HCT116 (cell line): ENCODE data around the gene RBM27. TPM values are rescaled to one million over a fixed set of nuclear protein-coding genes. Genes with fewer than 3 reads are reported as not detected.

ENCODE experiments used
- ATAC-seq: fragments of 200-7000 bp; cut with Tn5 transposase; 2 replicates; pipeline ENCODE4 v1.9.1; 2020; ENCODE audit warnings: mild to moderate bottlenecking, moderate library complexity
- BruUV-seq: library from RNA; stranded (reverse); fragments of 400-500 nt; replicated peaks from 2 replicates; lab custom pipeline; 2021; lab: Mats Ljungman, UMichigan
- CTCF ChIA-PET: fragments of 300-600 bp; sonication (Branson Sonifier 250); formaldehyde crosslinking; loops from one replicate; lab custom pipeline; 2021; ENCODE audit warnings: antibody characterized with exemption; lab: Charles Lee
- POLR2A ChIA-PET: fragments of 300-600, 350-600 bp; sonication (Branson Sonifier 250); formaldehyde crosslinking; loops from one replicate; lab custom pipeline; 2021; ENCODE audit warnings: antibody characterized with exemption; lab: Charles Lee
- RAD21 ChIA-PET, 2 experiments: fragments of 300-600 bp; sonication (Branson Sonifier 250); formaldehyde crosslinking; loops; one replicate each; lab custom pipeline; 2023; ENCODE audit warnings: low total read pairs in 2 of 2; ENCODE audit not compliant: uncharacterized antibody in 2 of 2, unreplicated experiment in 2 of 2, low non-redundant PET in 1 of 2; lab: Charles Lee
- DNase-seq: peaks from one replicate; pipeline ENCODE4 v3.0.0-alpha.2; 2010; ENCODE audit warnings: low read depth, low spot score
- H2AFZ ChIP-seq: fragments of 200-600 bp; shearing (Covaris generic), sonication (generic); 2 replicates; pipeline ENCODE4 v1.6.1; 2017; ENCODE audit warnings: low read depth, mixed run types, mixed read lengths, antibody characterized with exemption, low read length; ENCODE audit not compliant: poor library complexity, severe bottlenecking
- H3K27ac ChIP-seq: 2 replicates; pipeline ENCODE4 v1.5.1; 2012; ENCODE audit warnings: low read depth, low read length
- H3K27me3 ChIP-seq: fragments of 200-600 bp; sonication (generic); 2 replicates; pipeline ENCODE4 v1.6.1; 2016; ENCODE audit warnings: mixed run types, low read length, mixed read lengths; ENCODE audit not compliant: insufficient read depth
- H3K36me3 ChIP-seq, 2 experiments: fragments of 200-500 bp in 1 of 2; fragments of 200-600 bp in 1 of 2; sonication (Bioruptor generic) in 1 of 2; sonication (generic) in 1 of 2; 2 replicates each; pipeline versions ENCODE4 v1.5.1 to v1.6.1; 2014 to 2016; ENCODE audit warnings: low read length in 2 of 2, inconsistent platforms in 1 of 2, mixed read lengths in 1 of 2, mixed run types in 1 of 2; ENCODE audit not compliant: insufficient read depth in 2 of 2, control insufficient read depth in 1 of 2
- H3K4me1 ChIP-seq, 2 experiments: fragments of 200-600 bp in 1 of 2; sonication (generic) in 1 of 2; 2 replicates each; pipeline versions ENCODE4 v1.5.1 to v1.6.1; 2012 to 2017; ENCODE audit warnings: low read length in 2 of 2, inconsistent platforms in 1 of 2, mild to moderate bottlenecking in 1 of 2, mixed read lengths in 1 of 2, mixed run types in 1 of 2, moderate library complexity in 1 of 2; ENCODE audit not compliant: insufficient read depth in 2 of 2, control insufficient read depth in 1 of 2
- H3K4me2 ChIP-seq: fragments of 200-600 bp; sonication (generic); 2 replicates; pipeline ENCODE4 v1.6.1; 2017; ENCODE audit warnings: mixed run types, low read length, mixed read lengths
- H3K4me3 ChIP-seq, 2 experiments: fragments of 200-600 bp in 1 of 2; sonication (generic) in 1 of 2; replicated peaks in 1 of 2; 2 replicates each; pipeline ENCODE4 v1.5.1; 2011 to 2016; ENCODE audit warnings: low read length in 2 of 2, control low read depth in 1 of 2, low read depth in 1 of 2, mild to moderate bottlenecking in 1 of 2, mixed read lengths in 1 of 2, mixed run types in 1 of 2
- H3K79me2 ChIP-seq: fragments of 200-600 bp; sonication (generic); 2 replicates; pipeline ENCODE4 v1.6.1; 2017; ENCODE audit warnings: mild to moderate bottlenecking, mixed run types, low read length, moderate library complexity, mixed read lengths; ENCODE audit not compliant: insufficient read depth
- H3K9ac ChIP-seq: fragments of 200-600 bp; sonication (generic); 2 replicates; pipeline ENCODE4 v1.6.1; 2016; ENCODE audit warnings: low read length, mixed read lengths
- H3K9me2 ChIP-seq: fragments of 200-600 bp; sonication (generic), shearing (Covaris generic); 2 replicates; pipeline ENCODE4 v1.6.1; 2017; ENCODE audit warnings: mixed run types, mild to moderate bottlenecking, moderate library complexity; ENCODE audit not compliant: insufficient read depth
- H3K9me3 ChIP-seq, 2 experiments: fragments of 200-500 bp in 1 of 2; fragments of 200-600 bp in 1 of 2; sonication (Bioruptor generic) in 1 of 2; sonication (generic) in 1 of 2; 2 replicates each; pipeline ENCODE4 v1.6.1; 2014 to 2017; ENCODE audit warnings: low read length in 2 of 2, mixed read lengths in 2 of 2, inconsistent platforms in 1 of 2, low read depth in 1 of 2, mild to moderate bottlenecking in 1 of 2, mixed run types in 1 of 2, moderate library complexity in 1 of 2; ENCODE audit not compliant: control insufficient read depth in 1 of 2, insufficient read depth in 1 of 2
- H4K20me1 ChIP-seq: fragments of 200-600 bp; sonication (generic), shearing (Covaris generic); 2 replicates; pipeline ENCODE4 v1.6.1; 2017; ENCODE audit warnings: mixed run types, mild to moderate bottlenecking, moderate library complexity; ENCODE audit not compliant: insufficient read depth
- SRF ChIP-seq: IDR thresholded peaks from 2 replicates; pipeline ENCODE4 v1.6.1; 2012; ENCODE audit warnings: low read depth
- TCF7L2 ChIP-seq: IDR thresholded peaks from 2 replicates; pipeline ENCODE4 v1.7.0; 2011; ENCODE audit warnings: borderline replicate concordance, inconsistent platforms; ENCODE audit not compliant: insufficient read depth, insufficient read length; ENCODE audit errors: extremely low read depth
- ZNF274 ChIP-seq: fragments of 200-500 bp; sonication (Bioruptor generic); IDR thresholded peaks from 2 replicates; pipeline ENCODE4 v1.6.1; 2014; ENCODE audit warnings: mild to moderate bottlenecking, low read depth, low read length, inconsistent platforms
- intact Hi-C: fragments of 100-400 bp; cut with micrococcal nuclease; formaldehyde crosslinking; loops from 2 replicates; pipeline ENCODE4 v1.10.0; 2022
- total RNA-seq: library from RNA; stranded (reverse); gene quantifications from one replicate; pipeline ENCODE4 v1.2.1, GENCODE V29; 2021; ENCODE audit not compliant: unreplicated experiment
- TF ChIP-seq, protein P1 (sequence below): IDR thresholded peaks from 2 replicates; pipeline ENCODE4 v1.6.1; 2012; ENCODE audit warnings: low read depth
- TF ChIP-seq, protein P2 (sequence below): IDR thresholded peaks from 2 replicates; pipeline ENCODE4 v1.6.1; 2011; ENCODE audit warnings: mild to moderate bottlenecking, low read length, moderate library complexity; ENCODE audit not compliant: insufficient replicate concordance; ENCODE audit errors: extremely low read depth

Gene RBM27
- total RNA-seq, 1 experiment from 2014 or later: 15.2 TPM

DNA sequence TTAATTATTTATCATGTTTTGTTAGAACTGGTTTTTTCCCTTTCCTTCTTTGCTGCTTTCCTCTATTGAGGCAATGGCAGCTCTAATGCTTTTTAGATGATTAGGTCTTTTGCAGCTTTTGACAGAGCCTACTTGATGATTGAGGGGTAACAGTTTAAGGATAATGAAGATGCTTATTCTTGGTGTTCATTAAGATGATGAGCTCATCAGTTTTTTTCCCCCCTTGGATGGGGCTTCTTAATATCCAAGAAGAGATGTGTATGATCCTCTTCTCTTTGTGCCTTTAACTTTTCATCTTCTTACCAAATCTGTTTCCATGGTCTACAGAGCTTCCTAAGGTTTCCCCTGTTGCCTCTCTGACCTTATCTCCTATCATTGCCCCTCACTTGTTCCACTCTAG lies 15.8 kb downstream of the RBM27 start:
- H3K79me2 ChIP-seq: peaks cover 89% of the 10 kb centered on the region
- no peaks in the 10 kb centered on the region for H3K9me2 ChIP-seq
- DNase-seq (no peak), ATAC-seq (no peak)
- ChIA-PET RAD21 (no interaction called here), CTCF (no interaction called here), POLR2A (interaction anchor here (0.6 kb wide), 1 partner anchor 33 kb away, joined by 3 read pairs; no protein-coding TSS in a partner anchor)
- H3K9ac ChIP-seq: no peak overlapping the region
- no peak overlapping the region for H2AFZ ChIP-seq
- no peak overlapping the region for H3K4me2 ChIP-seq
- H3K27ac ChIP-seq: no peak overlapping the region
- TF ChIP-seq, protein P1, sequence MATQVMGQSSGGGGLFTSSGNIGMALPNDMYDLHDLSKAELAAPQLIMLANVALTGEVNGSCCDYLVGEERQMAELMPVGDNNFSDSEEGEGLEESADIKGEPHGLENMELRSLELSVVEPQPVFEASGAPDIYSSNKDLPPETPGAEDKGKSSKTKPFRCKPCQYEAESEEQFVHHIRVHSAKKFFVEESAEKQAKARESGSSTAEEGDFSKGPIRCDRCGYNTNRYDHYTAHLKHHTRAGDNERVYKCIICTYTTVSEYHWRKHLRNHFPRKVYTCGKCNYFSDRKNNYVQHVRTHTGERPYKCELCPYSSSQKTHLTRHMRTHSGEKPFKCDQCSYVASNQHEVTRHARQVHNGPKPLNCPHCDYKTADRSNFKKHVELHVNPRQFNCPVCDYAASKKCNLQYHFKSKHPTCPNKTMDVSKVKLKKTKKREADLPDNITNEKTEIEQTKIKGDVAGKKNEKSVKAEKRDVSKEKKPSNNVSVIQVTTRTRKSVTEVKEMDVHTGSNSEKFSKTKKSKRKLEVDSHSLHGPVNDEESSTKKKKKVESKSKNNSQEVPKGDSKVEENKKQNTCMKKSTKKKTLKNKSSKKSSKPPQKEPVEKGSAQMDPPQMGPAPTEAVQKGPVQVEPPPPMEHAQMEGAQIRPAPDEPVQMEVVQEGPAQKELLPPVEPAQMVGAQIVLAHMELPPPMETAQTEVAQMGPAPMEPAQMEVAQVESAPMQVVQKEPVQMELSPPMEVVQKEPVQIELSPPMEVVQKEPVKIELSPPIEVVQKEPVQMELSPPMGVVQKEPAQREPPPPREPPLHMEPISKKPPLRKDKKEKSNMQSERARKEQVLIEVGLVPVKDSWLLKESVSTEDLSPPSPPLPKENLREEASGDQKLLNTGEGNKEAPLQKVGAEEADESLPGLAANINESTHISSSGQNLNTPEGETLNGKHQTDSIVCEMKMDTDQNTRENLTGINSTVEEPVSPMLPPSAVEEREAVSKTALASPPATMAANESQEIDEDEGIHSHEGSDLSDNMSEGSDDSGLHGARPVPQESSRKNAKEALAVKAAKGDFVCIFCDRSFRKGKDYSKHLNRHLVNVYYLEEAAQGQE: no peak
- TF ChIP-seq SRF (no peak), TCF7L2 (no peak), ZNF274 (no peak)
- TF ChIP-seq, protein P2, sequence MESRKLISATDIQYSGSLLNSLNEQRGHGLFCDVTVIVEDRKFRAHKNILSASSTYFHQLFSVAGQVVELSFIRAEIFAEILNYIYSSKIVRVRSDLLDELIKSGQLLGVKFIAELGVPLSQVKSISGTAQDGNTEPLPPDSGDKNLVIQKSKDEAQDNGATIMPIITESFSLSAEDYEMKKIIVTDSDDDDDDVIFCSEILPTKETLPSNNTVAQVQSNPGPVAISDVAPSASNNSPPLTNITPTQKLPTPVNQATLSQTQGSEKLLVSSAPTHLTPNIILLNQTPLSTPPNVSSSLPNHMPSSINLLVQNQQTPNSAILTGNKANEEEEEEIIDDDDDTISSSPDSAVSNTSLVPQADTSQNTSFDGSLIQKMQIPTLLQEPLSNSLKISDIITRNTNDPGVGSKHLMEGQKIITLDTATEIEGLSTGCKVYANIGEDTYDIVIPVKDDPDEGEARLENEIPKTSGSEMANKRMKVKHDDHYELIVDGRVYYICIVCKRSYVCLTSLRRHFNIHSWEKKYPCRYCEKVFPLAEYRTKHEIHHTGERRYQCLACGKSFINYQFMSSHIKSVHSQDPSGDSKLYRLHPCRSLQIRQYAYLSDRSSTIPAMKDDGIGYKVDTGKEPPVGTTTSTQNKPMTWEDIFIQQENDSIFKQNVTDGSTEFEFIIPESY: no peak
- peaks cover 0 to 14% of the 10 kb centered on the region in 2 experiments; a peak in 1 of 4 replicates for H3K36me3 ChIP-seq
- no peaks in the 10 kb centered on the region for H3K9me3 ChIP-seq
- H4K20me1 ChIP-seq: peaks cover 3% of the 10 kb centered on the region; the same call in 1 of the 2 replicates
- no peaks in the 10 kb centered on the region for H3K4me1 ChIP-seq
- no peaks in the 10 kb centered on the region for H3K27me3 ChIP-seq
- H3K4me3 ChIP-seq: no peak overlapping the region
- TSS peak; percentile 8 for BruUV-seq
- intact Hi-C loops: no loop called here
